ENCODE measurements around the gene CBFA2T2. TPM values are rescaled to one million over a fixed set of nuclear protein-coding genes. Genes with fewer than 3 reads are reported as not detected.

CBFA2T2 gene
- total RNA-seq, 6 donors from 2014 or later = 10.0 to 35.6 (median 16.2) TPM

DNA sequence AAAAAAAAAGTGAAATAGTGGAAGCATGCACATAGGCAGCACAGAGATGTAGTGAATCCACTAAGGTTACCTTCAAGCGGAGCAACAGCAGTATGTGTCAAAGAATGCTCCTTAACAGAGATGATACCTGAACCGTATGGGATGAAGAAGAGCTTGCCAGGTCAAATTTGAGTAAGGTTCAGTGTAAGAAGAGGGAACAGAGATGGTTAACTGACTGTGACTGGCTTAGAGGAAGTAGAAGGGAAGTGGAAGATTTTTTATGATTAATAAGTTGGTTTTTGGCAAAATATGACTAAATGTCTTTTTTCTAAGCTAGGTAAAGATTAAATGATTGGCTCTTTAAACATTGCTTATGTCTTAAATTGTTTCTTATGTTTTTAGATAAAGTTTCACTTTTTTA lies 119.6 kb downstream of the CBFA2T2 start:
- H3K36me3 ChIP-seq = peaks cover 7 to 51% (median 25%) of the 10 kb centered on the region in 4 donors

DNA sequence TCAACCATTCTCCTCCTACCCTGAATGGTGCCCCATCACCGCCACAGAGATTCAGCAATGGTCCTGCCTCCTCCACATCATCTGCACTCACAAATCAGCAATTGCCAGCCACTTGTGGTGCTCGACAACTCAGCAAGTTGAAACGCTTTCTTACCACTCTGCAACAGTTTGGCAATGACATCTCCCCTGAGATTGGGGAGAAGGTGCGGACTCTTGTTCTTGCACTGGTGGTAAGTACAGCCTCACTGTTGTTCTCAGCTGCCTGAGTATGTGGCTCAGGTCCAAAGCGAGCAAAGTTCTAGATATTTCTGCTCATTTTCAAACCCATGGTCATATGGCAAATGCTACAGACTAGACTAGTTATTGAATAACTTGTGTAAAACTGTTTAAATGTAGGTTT lies 121.2 kb downstream of the CBFA2T2 start:
- TF ChIP-seq POLR2AphosphoS5 (IDR thresholded peaks at IDR 0.05) (no peak), EP300 (IDR thresholded peaks at IDR 0.05) (no peak), POLR2A (IDR thresholded peaks at IDR 0.05) (no peak)
- TF ChIP-seq, protein P1, sequence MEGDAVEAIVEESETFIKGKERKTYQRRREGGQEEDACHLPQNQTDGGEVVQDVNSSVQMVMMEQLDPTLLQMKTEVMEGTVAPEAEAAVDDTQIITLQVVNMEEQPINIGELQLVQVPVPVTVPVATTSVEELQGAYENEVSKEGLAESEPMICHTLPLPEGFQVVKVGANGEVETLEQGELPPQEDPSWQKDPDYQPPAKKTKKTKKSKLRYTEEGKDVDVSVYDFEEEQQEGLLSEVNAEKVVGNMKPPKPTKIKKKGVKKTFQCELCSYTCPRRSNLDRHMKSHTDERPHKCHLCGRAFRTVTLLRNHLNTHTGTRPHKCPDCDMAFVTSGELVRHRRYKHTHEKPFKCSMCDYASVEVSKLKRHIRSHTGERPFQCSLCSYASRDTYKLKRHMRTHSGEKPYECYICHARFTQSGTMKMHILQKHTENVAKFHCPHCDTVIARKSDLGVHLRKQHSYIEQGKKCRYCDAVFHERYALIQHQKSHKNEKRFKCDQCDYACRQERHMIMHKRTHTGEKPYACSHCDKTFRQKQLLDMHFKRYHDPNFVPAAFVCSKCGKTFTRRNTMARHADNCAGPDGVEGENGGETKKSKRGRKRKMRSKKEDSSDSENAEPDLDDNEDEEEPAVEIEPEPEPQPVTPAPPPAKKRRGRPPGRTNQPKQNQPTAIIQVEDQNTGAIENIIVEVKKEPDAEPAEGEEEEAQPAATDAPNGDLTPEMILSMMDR (IDR thresholded peaks at IDR 0.05) = no peak
- Histone ChIP-seq H3K27ac (no peak overlapping the region), H3K4me1 (no peaks in the 10 kb centered on the region), H3K9me3 (no peaks in the 10 kb centered on the region), H3K4me3 (no peak overlapping the region), H3K36me3 (peaks cover 7 to 51% (median 32%) of the 10 kb centered on the region in 4 donors), H3K27me3 (no peaks in the 10 kb centered on the region)
- no peak for ATAC-seq (ENCODE audit: low FRiP score in 2 of 2)
- no peak for DNase-seq
- WGBS, 2 donors = 94 to 96% methylated on average over 5 of the region's 5 CpGs

More for the DNA sequence above, 119.6 kb downstream of the CBFA2T2 start:
- Histone ChIP-seq H3K27ac (no peak overlapping the region), H3K9me3 (no peaks in the 10 kb centered on the region), H3K4me3 (no peak overlapping the region), H3K4me1 (peaks cover 0 to 4% (median 2%) of the 10 kb centered on the region in 4 donors), H3K27me3 (no peaks in the 10 kb centered on the region)
- ATAC-seq (ENCODE audit: low FRiP score in 2 of 2) = no peak
- no peak for DNase-seq
- WGBS, 2 donors = 96 to 98% methylated on average over 2 of the region's 2 CpGs
- TF ChIP-seq POLR2AphosphoS5 (IDR thresholded peaks at IDR 0.05) (no peak), EP300 (IDR thresholded peaks at IDR 0.05) (no peak)

DNA sequence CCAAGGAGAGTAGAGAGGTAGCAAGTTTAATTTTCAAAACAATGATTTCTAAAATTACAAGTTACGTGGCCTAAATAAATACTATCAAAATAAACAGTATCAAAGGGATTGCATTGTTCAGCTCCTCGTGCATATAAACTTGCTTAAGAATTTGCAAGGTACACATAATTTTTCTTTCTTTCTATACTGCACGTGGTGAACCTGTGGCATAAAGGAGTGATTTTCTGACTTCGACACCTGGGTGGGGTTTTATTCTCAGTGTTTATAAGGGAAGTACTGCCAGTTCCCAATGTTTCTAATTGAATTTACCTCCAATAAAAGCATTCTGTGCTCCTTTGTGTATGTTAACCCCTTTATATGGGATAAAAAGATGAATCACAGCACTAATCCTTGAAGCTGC lies 122.1 kb downstream of the CBFA2T2 start:
- H3K4me1 ChIP-seq = no peaks in the 10 kb centered on the region
- H3K36me3 ChIP-seq = peaks cover 7 to 49% (median 32%) of the 10 kb centered on the region in 4 donors
- no peaks in the 10 kb centered on the region for H3K9me3 ChIP-seq
- 58 to 61% methylated on average over 4 of the region's 4 CpGs for WGBS, 2 donors
- TF ChIP-seq, protein P1 (IDR thresholded peaks at IDR 0.05) = no peak
- TF ChIP-seq POLR2A (IDR thresholded peaks at IDR 0.05) = no peak
- no peak for TF ChIP-seq POLR2AphosphoS5 (IDR thresholded peaks at IDR 0.05)
- no peak for TF ChIP-seq EP300 (IDR thresholded peaks at IDR 0.05)
- no peak overlapping the region for H3K4me3 ChIP-seq
- ATAC-seq (ENCODE audit: low FRiP score in 2 of 2) = no peak
- DNase-seq = no peak
- no peak overlapping the region for H3K27ac ChIP-seq
- H3K27me3 ChIP-seq = no peaks in the 10 kb centered on the region

DNA sequence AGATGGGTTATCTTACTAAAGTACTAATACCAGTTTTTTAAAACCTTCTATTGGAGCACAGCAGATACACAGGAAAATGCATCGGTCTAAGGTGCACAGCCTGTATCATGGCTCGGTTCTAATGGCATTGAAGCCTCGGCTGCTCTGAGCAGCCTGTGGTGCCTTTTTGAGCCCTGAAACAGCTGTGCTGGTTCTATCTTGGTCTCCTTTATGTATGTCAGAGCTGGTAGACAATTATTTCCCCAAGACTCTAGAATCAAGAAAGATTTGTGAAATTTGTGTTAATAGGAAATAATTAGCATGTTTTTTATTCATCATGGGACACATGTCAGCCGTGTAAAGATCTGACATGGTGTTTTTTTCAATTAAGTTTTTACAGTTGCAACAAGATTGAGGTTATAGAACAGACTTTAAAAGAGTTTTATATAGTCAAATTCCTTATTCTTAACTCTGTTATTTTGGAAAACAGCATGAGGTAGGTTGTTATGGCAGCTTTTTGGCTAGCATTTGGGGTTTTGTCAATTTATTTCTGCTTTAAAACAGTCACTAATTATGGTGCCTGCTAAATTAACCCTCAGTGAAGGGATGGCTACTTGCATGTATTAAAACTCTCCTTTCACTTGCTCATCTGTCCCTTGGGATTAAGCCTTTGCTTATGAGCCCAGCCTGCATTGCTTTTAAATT lies 132.0 kb downstream of the CBFA2T2 start:
- no peaks in the 10 kb centered on the region for H3K9me3 ChIP-seq
- WGBS, 2 donors = 89 to 97% methylated on average over 4 of the region's 4 CpGs
- H3K4me1 ChIP-seq = no peaks in the 10 kb centered on the region
- ATAC-seq (ENCODE audit: low FRiP score in 2 of 2) (no peak), DNase-seq (no peak)
- TF ChIP-seq POLR2AphosphoS5 (IDR thresholded peaks at IDR 0.05) (no peak), POLR2A (IDR thresholded peaks at IDR 0.05) (no peak), EP300 (IDR thresholded peaks at IDR 0.05) (no peak)
- TF ChIP-seq, protein P1 (IDR thresholded peaks at IDR 0.05) = no peak
- no peak overlapping the region for H3K27ac ChIP-seq
- H3K36me3 ChIP-seq = peaks cover 0 to 35% (median 27%) of the 10 kb centered on the region in 4 donors
- H3K4me3 ChIP-seq = no peak overlapping the region
- H3K27me3 ChIP-seq = no peaks in the 10 kb centered on the region

DNA sequence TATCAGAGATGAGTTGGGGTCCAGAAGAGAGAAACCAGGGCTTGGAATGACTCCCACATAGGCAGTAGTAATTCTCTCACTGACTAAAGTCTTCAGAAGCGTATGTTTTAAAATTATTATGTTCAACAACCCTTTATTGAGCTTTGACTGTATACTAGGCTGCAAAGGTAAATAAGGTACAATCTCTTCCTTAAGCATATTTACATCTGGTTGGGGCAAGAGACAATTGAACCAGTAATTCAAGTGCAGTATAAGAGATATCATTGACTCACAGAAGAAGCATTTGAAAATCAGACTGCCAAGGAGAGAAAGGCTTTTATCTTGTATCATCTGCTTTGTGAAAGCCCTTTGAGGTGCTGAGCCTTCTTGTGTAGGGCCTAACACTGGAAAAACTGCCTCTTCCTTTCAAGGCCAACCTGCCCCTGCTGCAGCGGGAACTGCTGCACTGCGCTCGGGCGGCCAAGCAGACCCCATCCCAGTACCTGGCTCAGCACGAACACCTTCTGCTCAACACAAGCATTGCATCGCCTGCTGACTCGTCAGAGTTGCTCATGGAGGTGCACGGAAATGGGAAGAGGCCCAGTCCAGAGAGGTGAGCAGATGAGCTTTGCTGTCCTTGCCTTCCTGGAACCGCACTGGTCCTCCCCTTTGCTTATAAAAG lies 132.9 kb downstream of the CBFA2T2 start:
- 96 to 97% methylated on average over 6 to 10 of the region's 10 CpGs for WGBS, 2 donors
- no peak overlapping the region for H3K4me3 ChIP-seq
- no peaks in the 10 kb centered on the region for H3K4me1 ChIP-seq
- H3K9me3 ChIP-seq = no peaks in the 10 kb centered on the region
- H3K27me3 ChIP-seq = no peaks in the 10 kb centered on the region
- TF ChIP-seq EP300 (IDR thresholded peaks at IDR 0.05) (no peak), POLR2A (IDR thresholded peaks at IDR 0.05) (no peak), POLR2AphosphoS5 (IDR thresholded peaks at IDR 0.05) (no peak)
- TF ChIP-seq, protein P1 (IDR thresholded peaks at IDR 0.05) = no peak
- ATAC-seq (ENCODE audit: low FRiP score in 2 of 2) (no peak), DNase-seq (no peak)
- no peak overlapping the region for H3K27ac ChIP-seq
- peaks cover 0 to 33% (median 28%) of the 10 kb centered on the region in 4 donors for H3K36me3 ChIP-seq

All from upper lobe of left lung (tissue), 6 donors.